OCI-M2 (cell line): ENCODE measurements around the gene EIF2B4.
"Not testable (repeated sequence)": the region's sequence is repeated elsewhere in the genome, so short reads cannot be mapped to it uniquely, and the experiment has no call there.

Experiments
- DNase-seq: peaks from one replicate; lab custom pipeline; 2025; ENCODE audit not compliant: unreplicated experiment; lab: John Stamatoyannopoulos, UW

EIF2B4 gene

DNA sequence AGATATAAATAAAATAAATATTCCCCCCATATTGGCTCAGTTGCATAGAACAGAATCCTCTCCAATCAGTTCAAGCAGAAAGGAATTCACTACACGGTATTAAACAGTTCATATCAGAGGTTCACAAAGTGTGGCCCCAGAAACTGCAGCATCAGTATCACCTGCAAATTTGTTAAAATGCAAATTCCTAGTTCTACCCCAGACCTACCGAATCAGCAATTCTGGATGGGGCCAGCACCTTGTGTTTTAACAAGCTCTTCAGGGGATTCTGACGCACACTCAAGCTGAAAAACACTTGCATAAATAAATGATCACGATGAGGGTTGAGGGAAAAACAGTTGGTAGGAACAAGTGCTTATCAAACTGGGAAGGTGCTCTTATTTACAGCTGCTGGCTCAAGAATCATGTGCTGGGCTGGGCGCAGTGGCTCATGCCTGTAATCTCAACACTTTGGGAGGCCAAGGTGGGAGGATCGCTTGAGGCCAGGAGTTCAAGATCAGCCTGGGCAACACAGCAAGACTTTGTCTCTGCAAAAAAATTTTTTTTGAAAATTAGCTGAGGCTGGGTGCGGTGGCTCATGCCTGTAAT lies 19.9 kb downstream of the EIF2B4 start:
- no peak for DNase-seq

DNA sequence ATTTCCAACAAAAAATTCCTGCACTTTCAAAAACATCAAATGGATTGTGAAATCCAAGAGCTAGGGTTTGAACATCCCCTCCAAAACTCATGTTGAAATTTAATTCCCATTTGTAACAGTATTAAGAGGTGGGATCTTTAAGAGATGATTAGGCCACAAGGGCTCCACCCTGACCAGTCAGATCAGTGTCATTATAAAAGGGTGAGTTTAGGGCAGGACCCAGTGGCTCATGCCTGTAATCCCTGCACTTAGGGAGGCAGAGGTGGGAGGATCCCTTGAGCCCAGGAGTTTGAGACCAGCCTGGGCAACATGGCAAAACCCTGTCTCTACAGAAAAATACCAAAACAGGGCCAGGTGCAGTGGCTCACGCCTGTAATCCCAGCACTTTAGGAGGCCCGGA lies 22.5 kb downstream of the EIF2B4 start:
- no peak for DNase-seq

DNA sequence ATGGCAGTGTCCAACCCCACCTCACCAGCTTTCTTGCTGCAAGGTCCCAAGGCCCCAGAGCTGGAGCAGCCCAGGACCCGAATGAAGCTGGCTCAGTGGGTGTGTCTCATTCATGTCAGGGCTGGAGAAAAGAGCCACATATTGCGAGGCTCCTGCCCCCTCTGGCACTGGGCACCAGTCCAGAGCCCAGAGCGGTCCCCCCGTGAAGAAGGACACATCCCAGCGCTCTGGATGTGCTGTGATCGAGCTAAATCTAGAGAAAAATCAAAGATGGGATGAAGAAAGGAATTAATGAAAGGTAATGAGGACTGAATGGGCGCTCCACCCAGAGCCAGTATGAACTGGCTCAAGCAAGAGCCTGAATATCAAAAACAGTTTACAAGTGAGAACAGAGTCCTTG lies 34.0 kb downstream of the EIF2B4 start:
- DNase-seq, result no peak

DNA sequence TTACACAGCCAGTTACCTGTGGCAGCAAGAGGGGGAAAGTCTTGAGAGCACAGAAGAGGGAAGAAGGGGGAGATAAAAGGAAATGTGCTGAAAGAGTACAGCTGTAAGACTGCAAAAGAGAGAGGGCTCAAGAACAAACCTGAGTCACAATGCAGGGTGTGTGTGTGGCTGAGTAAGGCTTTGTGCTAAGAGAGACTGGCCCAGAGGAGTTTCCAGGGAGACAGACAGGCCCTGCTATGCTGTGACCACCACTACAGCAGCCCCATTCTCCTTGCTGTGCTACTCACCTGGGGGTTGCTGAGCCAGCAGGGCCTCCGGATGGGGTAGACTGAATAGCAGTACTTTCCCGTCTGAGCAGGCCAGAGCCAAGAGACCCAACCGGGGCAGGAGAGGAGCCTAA lies 34.8 kb downstream of the EIF2B4 start:
- no peak for DNase-seq

DNA sequence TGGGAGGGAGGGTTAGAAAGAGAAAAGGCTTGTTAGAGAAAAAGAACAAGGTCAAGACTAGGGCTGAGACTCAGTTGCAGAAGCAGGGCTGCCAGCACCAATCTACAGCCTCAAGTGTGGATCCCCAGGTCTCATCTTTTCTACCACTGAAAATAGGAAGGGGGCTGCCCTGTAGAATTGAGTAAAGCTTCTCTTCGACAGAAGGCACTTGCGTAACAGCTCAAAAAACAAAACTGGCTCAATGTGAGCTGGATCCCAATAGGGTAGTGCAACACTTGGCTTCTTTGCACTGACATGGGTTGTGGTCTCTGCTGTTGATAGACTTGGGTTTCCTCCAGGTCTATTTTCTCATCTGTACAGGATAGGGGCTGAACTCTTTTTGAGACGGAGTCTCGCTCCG lies 45.4 kb downstream of the EIF2B4 start:
- DNase-seq, result no peak

DNA sequence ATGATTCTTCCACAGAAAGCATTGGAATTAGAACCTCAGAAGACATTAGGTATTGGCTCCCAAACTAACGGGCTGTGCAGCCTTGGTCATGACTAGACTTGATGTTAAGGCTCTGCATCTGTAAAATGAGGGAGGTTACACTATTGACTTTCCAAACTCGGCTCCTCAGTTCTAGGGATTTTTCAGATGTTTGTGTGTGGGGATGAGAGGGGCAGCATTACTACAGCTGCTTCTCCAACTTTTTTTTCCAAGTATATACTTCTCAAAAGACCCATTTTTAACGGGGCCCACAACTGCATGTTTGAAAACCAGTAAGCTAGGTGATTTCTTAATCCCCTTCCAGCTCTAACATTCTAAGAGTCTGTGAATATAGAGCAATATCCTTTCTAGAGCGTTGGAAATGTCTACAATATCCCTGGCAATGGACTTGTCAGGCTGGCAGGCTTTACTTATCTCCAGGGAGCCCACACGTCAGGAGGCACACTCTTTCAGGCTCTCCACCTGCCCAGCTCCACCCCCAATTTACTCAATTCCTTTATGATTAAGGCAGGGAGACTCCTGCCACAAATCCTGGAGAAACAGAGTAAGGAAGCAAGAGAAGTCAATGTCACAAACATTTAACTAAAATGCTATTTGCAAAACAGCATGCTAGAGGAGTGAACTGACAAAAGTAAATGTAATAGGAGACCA lies 46.4 kb downstream of the EIF2B4 start:
- no peak for DNase-seq

DNA sequence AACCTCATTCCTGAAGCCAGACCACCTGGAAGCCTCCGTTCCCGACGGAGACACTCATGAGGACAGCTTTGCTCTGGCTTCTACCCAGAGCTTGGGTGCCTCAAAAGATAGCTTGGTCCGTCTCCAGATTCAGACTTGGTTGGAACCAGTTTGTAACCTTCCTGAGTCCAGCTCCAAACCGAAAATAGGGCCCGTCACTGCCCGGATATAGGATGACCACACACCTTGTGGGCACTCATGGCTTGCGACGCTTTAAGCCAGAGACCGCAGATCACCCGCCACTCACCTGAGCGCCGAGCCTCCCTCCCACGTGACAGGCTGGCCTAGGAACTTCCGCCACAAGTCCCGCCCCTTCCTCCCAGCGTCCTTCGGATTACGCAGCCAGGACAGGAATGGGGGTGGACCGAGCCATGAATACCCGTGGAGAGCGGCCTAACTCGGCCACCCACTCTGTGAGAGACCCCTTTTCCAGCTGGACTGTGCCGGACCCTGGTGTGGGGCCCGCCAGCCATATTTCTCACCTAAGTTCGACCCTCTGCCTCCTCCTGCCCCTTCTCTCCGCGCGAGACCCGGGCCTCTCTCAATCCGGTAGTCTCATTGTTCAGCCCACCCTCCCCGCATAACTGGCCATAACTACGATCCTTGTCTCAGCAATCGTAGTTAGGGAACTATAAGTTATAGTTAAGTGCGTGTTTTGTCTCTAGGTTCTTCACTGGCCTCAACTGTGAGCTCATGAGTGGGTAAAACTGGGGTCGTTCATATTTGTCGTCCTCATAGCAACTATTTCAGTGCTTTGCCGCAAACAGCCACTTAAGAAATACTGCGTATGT lies 47.2 kb downstream of the EIF2B4 start, which contains the start of gene MPV17:
MPV17 (minus strand) TSS at position 332 of the 830 bp plus-strand sequence. CDS start 580 bp downstream, outside the sequence.
- DNase-seq, result peak; percentile 17

DNA sequence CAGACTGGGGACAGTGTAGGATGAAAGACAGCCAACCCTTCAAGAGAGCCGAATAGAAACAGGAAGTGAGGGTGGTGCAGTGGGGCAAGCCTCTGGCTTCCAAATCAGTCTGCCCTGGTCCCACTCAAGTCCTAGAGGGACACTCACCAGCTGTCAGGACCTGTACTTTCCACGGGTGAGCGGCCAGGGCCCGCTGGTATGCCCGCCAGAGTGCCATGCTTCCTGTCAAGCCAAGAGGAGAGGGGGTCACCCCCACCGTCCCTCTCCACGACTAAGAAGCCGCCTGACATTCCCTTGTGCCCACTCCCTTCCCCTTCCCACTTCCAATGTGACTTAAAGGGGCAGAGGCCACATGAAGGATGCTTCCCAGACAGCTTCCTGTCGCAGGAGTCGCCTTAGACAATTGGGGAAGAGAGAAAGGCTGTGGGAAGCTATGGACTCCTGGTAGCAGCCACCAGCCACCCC lies 47.8 kb downstream of the EIF2B4 start:
- no peak for DNase-seq

DNA sequence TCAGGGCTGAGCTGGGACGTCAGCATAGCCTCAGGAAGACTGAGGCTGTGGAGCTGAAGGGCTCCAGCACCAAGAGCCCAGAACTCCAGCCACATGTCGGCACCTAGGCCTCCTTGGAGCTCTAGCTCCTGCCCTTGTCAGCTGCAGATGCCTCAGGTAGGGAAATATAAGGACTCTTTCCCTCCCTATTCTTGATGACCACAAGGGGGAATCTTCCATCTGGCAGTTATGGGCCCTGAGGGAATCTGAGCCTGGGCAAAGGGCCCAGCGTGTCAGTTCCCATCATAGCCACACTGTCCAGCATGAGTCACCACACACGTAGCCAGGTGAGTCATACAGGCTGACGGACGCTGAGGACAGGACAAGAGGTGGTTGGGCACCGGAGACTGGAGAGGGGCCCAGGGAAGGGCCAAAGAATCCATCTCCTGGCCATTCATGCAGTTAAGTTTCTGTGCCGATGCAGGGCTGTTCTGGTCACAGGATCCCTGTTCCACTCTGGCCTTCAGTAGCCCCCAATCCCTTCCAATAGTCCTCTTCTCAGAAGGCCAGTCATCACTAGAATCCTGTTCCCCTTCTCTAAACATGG lies 49.1 kb downstream of the EIF2B4 start:
- DNase-seq, result no peak

DNA sequence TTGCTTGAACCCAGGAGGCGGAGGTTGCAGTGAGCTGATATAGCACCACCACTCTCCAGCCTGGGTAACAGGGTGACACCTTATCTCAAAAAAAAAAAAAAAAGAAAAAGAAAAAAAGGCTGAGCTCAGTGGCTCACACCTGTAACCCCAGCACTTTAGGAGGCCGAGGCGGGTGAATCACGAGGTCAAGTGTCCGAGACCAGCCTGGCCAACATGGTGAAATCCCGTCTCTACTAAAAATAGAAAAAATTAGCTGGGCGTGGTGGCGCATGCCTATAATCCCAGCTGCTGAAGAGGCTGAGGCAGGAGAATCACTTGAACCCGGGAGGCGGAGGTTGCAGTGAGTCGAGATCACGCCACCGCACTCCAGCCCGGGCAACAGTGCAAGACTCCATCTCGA lies 50.3 kb downstream of the EIF2B4 start:
- DNase-seq, result not testable (repeated sequence)

DNA sequence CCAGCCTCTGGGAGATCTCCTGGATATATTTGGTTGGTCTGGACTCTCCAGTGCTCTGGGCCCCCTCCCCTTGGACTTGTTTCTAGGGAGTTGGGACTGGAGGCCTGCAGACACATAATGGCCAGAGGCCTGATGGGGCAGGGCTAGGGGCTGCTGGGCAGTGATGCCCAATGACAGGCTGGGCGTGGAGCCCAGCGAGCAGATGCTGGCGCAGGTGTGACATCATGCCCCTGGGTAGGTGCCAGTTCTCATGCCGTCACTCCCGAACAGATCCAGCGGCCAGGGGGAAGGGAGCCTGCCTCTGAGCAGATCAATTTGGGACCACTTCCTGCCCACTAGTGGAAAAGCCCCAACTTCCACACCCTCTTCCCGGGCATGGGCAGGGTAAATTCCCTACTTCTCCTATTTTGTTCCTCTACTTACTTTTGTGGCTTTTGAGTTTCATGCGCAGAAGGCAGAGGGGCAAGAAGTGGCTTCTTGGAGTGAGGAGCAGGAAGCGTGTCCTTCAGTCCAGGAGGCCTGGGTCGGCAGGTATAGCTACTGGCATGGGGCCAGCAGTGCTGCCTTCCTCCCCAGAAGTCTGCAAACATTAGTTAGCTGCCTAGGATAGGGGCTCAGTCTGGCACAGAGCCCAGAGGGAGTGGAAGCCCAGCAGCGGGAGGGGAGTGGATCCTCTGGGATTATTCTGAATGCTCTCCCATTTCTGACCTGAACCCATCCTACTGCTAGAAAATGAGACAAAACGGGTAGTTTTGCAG lies 53.3 kb downstream of the EIF2B4 start:
- DNase-seq, result no peak

DNA sequence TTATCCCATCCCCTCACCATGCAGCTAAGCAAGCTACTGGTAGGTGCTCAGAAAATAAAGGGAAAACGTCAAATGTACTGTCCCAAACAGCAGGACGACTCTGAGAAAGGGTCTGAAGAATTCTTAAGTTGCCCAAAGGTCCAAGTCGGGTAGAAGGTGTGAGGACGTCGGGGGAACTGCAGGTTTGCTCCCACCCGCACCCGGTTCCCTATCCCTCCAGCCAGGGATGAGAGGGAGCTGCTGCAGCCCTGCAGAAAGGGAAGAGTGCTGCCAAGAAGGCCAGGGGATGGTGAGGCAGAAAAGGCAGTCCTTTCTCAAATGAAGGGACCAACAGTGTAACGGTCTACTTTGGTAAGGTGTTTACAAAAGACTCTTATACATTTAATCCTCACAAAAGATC lies 55.0 kb downstream of the EIF2B4 start:
- no peak for DNase-seq

DNA sequence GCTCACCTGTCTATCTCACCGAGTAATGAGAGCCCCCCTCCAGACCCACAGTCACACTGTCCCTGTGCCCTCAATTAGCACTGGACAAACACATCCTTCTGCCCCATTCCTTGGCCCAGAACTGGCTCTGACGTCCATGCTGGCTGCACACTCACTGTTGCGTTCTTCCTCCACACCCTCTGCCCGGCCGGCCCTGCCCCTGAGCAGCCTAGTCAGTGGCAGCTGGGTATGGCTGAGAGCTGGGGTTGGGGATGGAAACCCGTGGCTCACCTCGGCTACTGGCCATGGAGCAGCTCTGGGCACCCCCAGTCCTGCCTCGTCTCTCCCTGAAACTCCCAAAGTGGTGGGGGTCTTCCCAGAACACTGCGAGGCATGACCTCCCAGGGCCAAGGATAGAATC lies 55.4 kb downstream of the EIF2B4 start:
- DNase-seq, result no peak
